IMR-90 (cell line): ENCODE data around the gene CPAMD8.

ENCODE experiments used
- MAFK ChIP-seq: IDR thresholded peaks from 2 replicates; pipeline ENCODE4 v1.6.1; 2012; ENCODE audit warnings: low read depth, low read length, improper control_type of control experiment
- RAD21 ChIP-seq: IDR thresholded peaks from 2 replicates; pipeline ENCODE4 v1.6.1; 2012; ENCODE audit warnings: low read length, improper control_type of control experiment
- TF ChIP-seq, protein P1 (sequence below): conservative IDR thresholded peaks from 2 replicates; pipeline ENCODE4 v1.5.1; 2012; ENCODE audit warnings: mild to moderate bottlenecking, low read depth, low read length, improper control_type of control experiment

DNA sequence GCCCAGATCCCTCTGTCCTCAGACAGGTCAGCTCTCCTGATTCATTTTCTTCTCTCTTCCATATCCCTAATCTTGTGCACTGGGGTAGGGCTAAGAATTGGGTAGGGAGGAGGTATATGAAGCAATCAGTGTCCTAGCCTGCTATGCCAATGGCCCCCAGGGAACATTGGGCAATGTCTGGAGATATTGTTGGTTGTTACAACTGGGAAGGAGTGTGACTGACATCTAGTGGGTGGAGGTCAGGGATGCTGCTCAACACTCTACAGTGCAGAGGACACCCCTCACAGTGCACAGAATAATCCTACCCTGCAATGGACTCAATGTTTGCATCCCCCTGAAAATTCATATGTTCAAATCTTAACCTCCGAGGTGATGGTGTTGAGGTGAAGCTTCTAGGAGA lies 57.5 kb downstream of the CPAMD8 start:
- TF ChIP-seq RAD21 (no peak), MAFK (no peak)
- TF ChIP-seq, protein P1, sequence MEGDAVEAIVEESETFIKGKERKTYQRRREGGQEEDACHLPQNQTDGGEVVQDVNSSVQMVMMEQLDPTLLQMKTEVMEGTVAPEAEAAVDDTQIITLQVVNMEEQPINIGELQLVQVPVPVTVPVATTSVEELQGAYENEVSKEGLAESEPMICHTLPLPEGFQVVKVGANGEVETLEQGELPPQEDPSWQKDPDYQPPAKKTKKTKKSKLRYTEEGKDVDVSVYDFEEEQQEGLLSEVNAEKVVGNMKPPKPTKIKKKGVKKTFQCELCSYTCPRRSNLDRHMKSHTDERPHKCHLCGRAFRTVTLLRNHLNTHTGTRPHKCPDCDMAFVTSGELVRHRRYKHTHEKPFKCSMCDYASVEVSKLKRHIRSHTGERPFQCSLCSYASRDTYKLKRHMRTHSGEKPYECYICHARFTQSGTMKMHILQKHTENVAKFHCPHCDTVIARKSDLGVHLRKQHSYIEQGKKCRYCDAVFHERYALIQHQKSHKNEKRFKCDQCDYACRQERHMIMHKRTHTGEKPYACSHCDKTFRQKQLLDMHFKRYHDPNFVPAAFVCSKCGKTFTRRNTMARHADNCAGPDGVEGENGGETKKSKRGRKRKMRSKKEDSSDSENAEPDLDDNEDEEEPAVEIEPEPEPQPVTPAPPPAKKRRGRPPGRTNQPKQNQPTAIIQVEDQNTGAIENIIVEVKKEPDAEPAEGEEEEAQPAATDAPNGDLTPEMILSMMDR: no peak
